Neural progenitor cell (in vitro differentiated cells): ENCODE results near the gene NATD1.

Source experiments
- CTCF ChIP-seq: fragments of 200-600 bp; sonication (generic); IDR thresholded peaks from 2 replicates; pipeline ENCODE4 v1.5.1; 2017; ENCODE audit warnings: antibody characterized with exemption, mild to moderate bottlenecking
- EZH2phosphoT487 ChIP-seq: fragments of 200-600 bp; sonication (generic); IDR thresholded peaks from 2 replicates; pipeline ENCODE4 v1.6.1; 2017; ENCODE audit warnings: antibody characterized with exemption

- no peak for TF ChIP-seq CTCF
- no peak for TF ChIP-seq EZH2phosphoT487
Measured at GRCh38 chr17:21289902-21290571, 36.8 kb upstream of the NATD1 start.
